Posterior cingulate gyrus (tissue), 11 donors: Measurements from ENCODE around the gene DNAL1.

Experiments
- DNase-seq, 10 donors: peaks; one replicate each; pipeline versions ENCODE4 v3.0.0 to v3.0.0-alpha.2; 2020 to 2021; ENCODE audit warnings: mixed read lengths in 3 of 10
- intact Hi-C: fragments of 100-400 bp; cut with DNase I; formaldehyde crosslinking; loops from one replicate; pipeline ENCODE4 v1.15.1; 2023

DNAL1 gene

GRCh38 chr14:73740618-73741326 is 96.0 kb downstream of the DNAL1 start:
- intact Hi-C loops, result no loop called here
- DNase-seq, result no peak

GRCh38 chr14:73741386-73741875 is 96.6 kb downstream of the DNAL1 start:
- peak in 5 of 10 donors; percentile 43 to 93 (median 83) for DNase-seq
- intact Hi-C loops, result no loop called here

- intact Hi-C loops, result no loop called here
- peak in 3 of 10 donors; percentile 89 to 92 (median 90) for DNase-seq
These were observed 97.2 kb downstream of the DNAL1 start for GRCh38 chr14:73741876-73742519.

GRCh38 chr14:73742520-73743238 is 97.9 kb downstream of the DNAL1 start:
- intact Hi-C loops, result no loop called here
- no peak for DNase-seq

GRCh38 chr14:73743431-73743931 is 98.7 kb downstream of the DNAL1 start:
- peak in 1 of 10 donors; percentile 89 for DNase-seq
- intact Hi-C loops, result no loop called here

GRCh38 chr14:73744175-73744867 is 99.5 kb downstream of the DNAL1 start:
- peak in 7 of 10 donors; percentile 49 to 95 (median 70) for DNase-seq
- intact Hi-C loops, result no loop called here

- intact Hi-C loops, result no loop called here
- no peak for DNase-seq
These were observed 100.2 kb downstream of the DNAL1 start for GRCh38 chr14:73744874-73745529.

GRCh38 chr14:73745571-73746519 is 101.1 kb downstream of the DNAL1 start:
- intact Hi-C loops, result no loop called here
- DNase-seq, result no peak

GRCh38 chr14:73746520-73747378 is 102.0 kb downstream of the DNAL1 start:
- no peak for DNase-seq
- intact Hi-C loops, result no loop called here

- intact Hi-C loops, result no loop called here
- DNase-seq, result no peak
These were observed 102.8 kb downstream of the DNAL1 start for GRCh38 chr14:73747379-73748211.

- intact Hi-C loops, result no loop called here
- DNase-seq, result no peak
These were observed 104.1 kb downstream of the DNAL1 start for GRCh38 chr14:73748858-73749357.

- intact Hi-C loops, result loop anchor here (10.0 kb wide), 1 partner anchor 75 kb away; no protein-coding TSS in a partner anchor
- DNase-seq, result no peak
These were observed 105.1 kb downstream of the DNAL1 start for GRCh38 chr14:73749706-73750530.

- intact Hi-C loops, result loop anchor here (10.0 kb wide), 1 partner anchor 74 kb away; no protein-coding TSS in a partner anchor
- no peak for DNase-seq
These were observed 105.7 kb downstream of the DNAL1 start for GRCh38 chr14:73750531-73750901.

GRCh38 chr14:73751157-73751691 is 106.4 kb downstream of the DNAL1 start:
- intact Hi-C loops, result loop anchor here (10.0 kb wide), 1 partner anchor 74 kb away; no protein-coding TSS in a partner anchor
- peak in 1 of 10 donors; percentile 43 for DNase-seq

GRCh38 chr14:73752297-73752992 is 107.7 kb downstream of the DNAL1 start:
- DNase-seq, result peak in 5 of 10 donors; percentile 35 to 92 (median 46)
- intact Hi-C loops, result loop anchor here (10.0 kb wide), 1 partner anchor 72 kb away; no protein-coding TSS in a partner anchor
